GM06990 (cell line): ENCODE results near the gene DCLRE1C.
"Not testable (repeated sequence)": the region's sequence is repeated elsewhere in the genome, so short reads cannot be mapped to it uniquely, and the experiment has no call there.

Experiments
- DNase-seq: peaks from one replicate; pipeline ENCODE4 v3.0.0-alpha.2; 2011; ENCODE audit not compliant: insufficient read length; ENCODE audit errors: extremely low read depth
- H3K27me3 ChIP-seq: replicated peaks from 2 replicates; pipeline ENCODE4 v1.6.0; 2011; ENCODE audit warnings: low read length; ENCODE audit not compliant: control insufficient read depth, insufficient read depth
- H3K36me3 ChIP-seq: 2 replicates; pipeline ENCODE4 v1.5.1; 2011; ENCODE audit warnings: low read length; ENCODE audit not compliant: control insufficient read depth, insufficient read depth
- H3K4me3 ChIP-seq: replicated peaks from 2 replicates; pipeline ENCODE4 v1.5.1; 2011; ENCODE audit warnings: low read depth, mild to moderate bottlenecking, control low read depth, low read length
- TF ChIP-seq, protein P1 (sequence below): IDR thresholded peaks from 2 replicates; pipeline ENCODE4 v1.5.1; 2011; ENCODE audit warnings: low read length, control low read depth, mild to moderate bottlenecking, inconsistent platforms; ENCODE audit not compliant: insufficient read depth, poor library complexity, severe bottlenecking

The DCLRE1C gene

DNA sequence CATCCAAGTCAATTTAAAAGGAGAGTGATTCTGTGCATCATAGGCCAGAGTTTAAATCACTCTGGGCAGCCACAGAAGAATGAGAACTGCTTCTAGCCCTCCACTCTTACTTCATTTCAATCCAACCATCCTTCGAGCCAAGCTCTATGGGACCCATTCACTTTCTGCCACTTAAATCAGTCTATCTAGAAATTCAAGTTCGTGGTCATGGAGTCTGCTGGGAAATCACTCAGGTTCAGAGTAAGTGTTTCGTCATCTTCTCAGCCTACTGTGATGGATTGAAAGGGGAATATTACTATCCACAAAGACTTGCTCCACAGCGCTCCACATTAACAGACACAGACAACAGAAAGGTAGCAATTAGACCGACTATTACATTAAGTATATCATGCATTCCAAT lies 4.6 kb downstream of the DCLRE1C start:
- TF ChIP-seq, protein P1, sequence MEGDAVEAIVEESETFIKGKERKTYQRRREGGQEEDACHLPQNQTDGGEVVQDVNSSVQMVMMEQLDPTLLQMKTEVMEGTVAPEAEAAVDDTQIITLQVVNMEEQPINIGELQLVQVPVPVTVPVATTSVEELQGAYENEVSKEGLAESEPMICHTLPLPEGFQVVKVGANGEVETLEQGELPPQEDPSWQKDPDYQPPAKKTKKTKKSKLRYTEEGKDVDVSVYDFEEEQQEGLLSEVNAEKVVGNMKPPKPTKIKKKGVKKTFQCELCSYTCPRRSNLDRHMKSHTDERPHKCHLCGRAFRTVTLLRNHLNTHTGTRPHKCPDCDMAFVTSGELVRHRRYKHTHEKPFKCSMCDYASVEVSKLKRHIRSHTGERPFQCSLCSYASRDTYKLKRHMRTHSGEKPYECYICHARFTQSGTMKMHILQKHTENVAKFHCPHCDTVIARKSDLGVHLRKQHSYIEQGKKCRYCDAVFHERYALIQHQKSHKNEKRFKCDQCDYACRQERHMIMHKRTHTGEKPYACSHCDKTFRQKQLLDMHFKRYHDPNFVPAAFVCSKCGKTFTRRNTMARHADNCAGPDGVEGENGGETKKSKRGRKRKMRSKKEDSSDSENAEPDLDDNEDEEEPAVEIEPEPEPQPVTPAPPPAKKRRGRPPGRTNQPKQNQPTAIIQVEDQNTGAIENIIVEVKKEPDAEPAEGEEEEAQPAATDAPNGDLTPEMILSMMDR, result no peak
- no peaks in the 10 kb centered on the region for H3K27me3 ChIP-seq
- DNase-seq, result no peak
- no peak overlapping the region for H3K4me3 ChIP-seq
- H3K36me3 ChIP-seq, result peaks cover 17% of the 10 kb centered on the region

DNA sequence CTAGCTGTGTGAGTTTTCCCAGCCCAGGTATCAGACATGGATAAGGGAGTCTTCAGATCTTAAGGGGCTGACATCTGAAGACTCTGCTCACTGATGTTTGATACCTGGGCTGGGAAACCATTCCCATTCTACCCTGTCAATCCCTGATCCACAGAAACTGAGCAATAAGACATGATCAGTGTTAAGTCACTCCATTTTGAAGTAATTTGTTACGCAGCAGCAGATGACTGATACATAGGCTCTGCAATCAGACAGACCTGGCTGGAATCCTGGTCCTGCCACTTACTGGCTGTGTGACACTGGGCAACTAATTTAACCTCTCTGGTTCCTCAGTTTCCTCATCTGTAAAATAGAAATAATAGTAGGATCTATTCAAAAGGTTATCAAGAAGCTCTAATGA lies 6.6 kb downstream of the DCLRE1C start:
- no peaks in the 10 kb centered on the region for H3K27me3 ChIP-seq
- TF ChIP-seq, protein P1, result no peak
- no peak overlapping the region for H3K4me3 ChIP-seq
- DNase-seq, result no peak
- H3K36me3 ChIP-seq, result peaks cover 18% of the 10 kb centered on the region

- H3K36me3 ChIP-seq, result peaks cover 18% of the 10 kb centered on the region
- no peaks in the 10 kb centered on the region for H3K27me3 ChIP-seq
- TF ChIP-seq, protein P1, result no peak
- H3K4me3 ChIP-seq, result no peak overlapping the region
- DNase-seq, result no peak
Observed at GRCh38 chr10:14945108-14945507, 8.8 kb downstream of the DCLRE1C start.

DNA sequence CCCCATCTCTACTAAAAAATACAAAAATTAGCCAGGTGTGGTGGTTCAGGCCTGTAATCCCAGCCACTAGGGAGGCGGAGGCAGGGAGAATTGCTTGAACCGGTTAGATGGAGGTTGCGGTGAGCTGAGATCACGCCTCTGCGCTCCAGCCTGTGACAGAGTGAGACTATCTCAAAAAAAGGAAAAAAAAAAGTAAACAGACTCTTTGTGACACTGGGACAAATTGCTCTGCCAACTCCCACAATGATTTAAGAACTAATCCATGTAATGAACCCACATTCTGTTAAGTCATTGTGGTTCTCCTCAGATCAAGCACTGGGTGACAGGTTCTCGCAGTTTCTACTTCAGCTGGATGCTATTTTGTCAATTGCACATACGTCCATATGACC lies 11.0 kb downstream of the DCLRE1C start:
- H3K36me3 ChIP-seq, result peaks cover 16% of the 10 kb centered on the region
- H3K4me3 ChIP-seq, H3K27me3 ChIP-seq, DNase-seq: not testable (repeated sequence)

GRCh38 chr10:14942147-14942949 lies 11.5 kb downstream of the DCLRE1C start:
- peak; percentile 35 for DNase-seq
- H3K27me3 ChIP-seq, H3K4me3 ChIP-seq: not testable (repeated sequence)
- H3K36me3 ChIP-seq, result peaks cover 11% of the 10 kb centered on the region

DNA sequence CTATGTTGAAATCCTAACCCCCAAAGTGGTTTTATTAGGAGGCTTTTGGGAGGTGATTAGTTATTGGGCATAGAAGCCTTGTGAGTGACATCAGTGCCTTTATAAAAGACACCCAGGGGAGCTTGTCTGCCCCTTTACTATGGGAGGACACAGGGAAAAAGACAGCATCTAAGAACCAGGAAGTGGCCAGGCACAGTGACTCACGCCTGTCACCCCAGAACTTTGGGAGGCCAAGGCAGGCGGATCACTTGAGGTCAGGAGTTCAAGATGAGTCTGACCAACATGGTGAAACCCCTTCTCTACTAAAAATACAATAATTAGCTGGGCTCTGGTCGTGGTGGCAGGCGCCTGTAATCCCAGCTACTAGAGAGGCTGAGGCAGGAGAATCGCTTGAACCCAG lies 14.9 kb downstream of the DCLRE1C start:
- H3K4me3 ChIP-seq, H3K36me3 ChIP-seq: not testable (repeated sequence)

GRCh38 chr10:14936584-14936983 lies 17.3 kb downstream of the DCLRE1C start:
- H3K4me3 ChIP-seq, result no peak overlapping the region
- DNase-seq, result no peak
- TF ChIP-seq, protein P1, result no peak
- H3K27me3 ChIP-seq, result no peaks in the 10 kb centered on the region
- H3K36me3 ChIP-seq, result peaks cover 19% of the 10 kb centered on the region

More for the DNA sequence above, 14.9 kb downstream of the DCLRE1C start:
- H3K27me3 ChIP-seq, DNase-seq: not testable (repeated sequence)
